Endothelial cell (in vitro differentiated cells): ENCODE data around the gene RAPSN. TPM values are rescaled to one million over a fixed set of nuclear protein-coding genes. Genes with fewer than 3 reads are reported as not detected.

Experiments used
- DNase-seq: peaks from one replicate; pipeline ENCODE4 v3.0.0; 2021; ENCODE audit warnings: low spot score
- H3K27ac Mint-ChIP-seq: one replicate; pipeline ENCODE4 v1.8.0; 2021; ENCODE audit warnings: mixed read lengths, inconsistent platforms; ENCODE audit not compliant: unreplicated experiment
- H3K27me3 Mint-ChIP-seq: one replicate; pipeline ENCODE4 v1.8.0; 2021; ENCODE audit warnings: mild to moderate bottlenecking, moderate library complexity, mixed read lengths, inconsistent platforms; ENCODE audit not compliant: unreplicated experiment
- H3K36me3 Mint-ChIP-seq: one replicate; pipeline ENCODE4 v1.8.0; 2021; ENCODE audit warnings: mild to moderate bottlenecking, low read depth, mixed read lengths, inconsistent platforms; ENCODE audit not compliant: unreplicated experiment
- H3K4me1 Mint-ChIP-seq: one replicate; pipeline ENCODE4 v1.8.0; 2021; ENCODE audit warnings: mild to moderate bottlenecking, mixed read lengths, inconsistent platforms; ENCODE audit not compliant: unreplicated experiment
- H3K4me3 Mint-ChIP-seq: one replicate; pipeline ENCODE4 v1.8.0; 2021; ENCODE audit warnings: mild to moderate bottlenecking, mixed read lengths, inconsistent platforms; ENCODE audit not compliant: unreplicated experiment
- H3K9me3 Mint-ChIP-seq: one replicate; pipeline ENCODE4 v1.8.0; 2021; ENCODE audit warnings: mixed read lengths, inconsistent platforms; ENCODE audit not compliant: unreplicated experiment
- CTCF ChIP-seq: fragments of 200-600 bp; sonication (generic); IDR thresholded peaks from one replicate; pipeline ENCODE4 v1.5.0; 2021; ENCODE audit warnings: antibody characterized with exemption; ENCODE audit not compliant: unreplicated experiment
- long read RNA-seq: library from polyadenylated mRNA; unstranded; transcript quantifications from one replicate; pipeline ENCODE4 v2.0.0, GENCODE V29; 2020; ENCODE audit not compliant: unreplicated experiment
- total RNA-seq: library from RNA; stranded (reverse); fragmentation: NEBNext Ultra II Directional; extraction: Animal tissue kit (Norgen Biotek cat#: 25700); gene quantifications from one replicate; pipeline ENCODE4 v1.2.1, GENCODE V29; 2021; ENCODE audit not compliant: unreplicated experiment

The RAPSN gene
- total RNA-seq, result 0.95 TPM
- long read RNA-seq, result 0 reads

- Mint-ChIP-seq H3K36me3 (peaks cover 7% of the 10 kb centered on the region), H3K4me1 (peaks cover 6% of the 10 kb centered on the region), H3K4me3 (no peak within 1 kb of the TSS), H3K9me3 (no peaks in the 10 kb centered on the region), H3K27ac (peak within 1 kb of the TSS; percentile 9), H3K27me3 (peaks cover 15% of the 10 kb centered on the region)
- no peak for DNase-seq
- no peak for TF ChIP-seq CTCF
Measured at GRCh38 chr11:47448566-47449427, at the start of gene RAPSN. Gene RAPSN, minus strand, starts transcription at chr11:47449136. Its CDS starts 172 bp downstream, at chr11:47448964.

- Mint-ChIP-seq H3K36me3 (peaks cover 17% of the 10 kb centered on the region), H3K4me3 (peak overlapping the region; percentile 12), H3K27ac (peak overlapping the region; percentile 70), H3K4me1 (peaks cover 36% of the 10 kb centered on the region), H3K9me3 (no peaks in the 10 kb centered on the region), H3K27me3 (no peaks in the 10 kb centered on the region)
- TF ChIP-seq CTCF, result no peak
- DNase-seq, result no peak
Measured at GRCh38 chr11:47498149-47498548, 49.2 kb upstream of the RAPSN start.

- H3K27me3 Mint-ChIP-seq, result no peaks in the 10 kb centered on the region
- no peaks in the 10 kb centered on the region for H3K9me3 Mint-ChIP-seq
- TF ChIP-seq CTCF, result no peak
- DNase-seq, result no peak
- H3K36me3 Mint-ChIP-seq, result peaks cover 17% of the 10 kb centered on the region
- no peak overlapping the region for H3K27ac Mint-ChIP-seq
- peaks cover 36% of the 10 kb centered on the region for H3K4me1 Mint-ChIP-seq
- H3K4me3 Mint-ChIP-seq, result no peak overlapping the region
Measured at GRCh38 chr11:47496808-47497207, 47.9 kb upstream of the RAPSN start.

GRCh38 chr11:47495856-47496217 lies 46.9 kb upstream of the RAPSN start:
- Mint-ChIP-seq H3K4me3 (no peak overlapping the region), H3K9me3 (no peaks in the 10 kb centered on the region), H3K4me1 (peaks cover 30% of the 10 kb centered on the region), H3K27me3 (no peaks in the 10 kb centered on the region), H3K36me3 (peaks cover 18% of the 10 kb centered on the region), H3K27ac (no peak overlapping the region)
- TF ChIP-seq CTCF, result no peak
- no peak for DNase-seq

- no peak for DNase-seq
- H3K4me1 Mint-ChIP-seq, result peaks cover 25% of the 10 kb centered on the region
- no peaks in the 10 kb centered on the region for H3K27me3 Mint-ChIP-seq
- no peak overlapping the region for H3K27ac Mint-ChIP-seq
- no peaks in the 10 kb centered on the region for H3K9me3 Mint-ChIP-seq
- TF ChIP-seq CTCF, result no peak
- peaks cover 18% of the 10 kb centered on the region for H3K36me3 Mint-ChIP-seq
- H3K4me3 Mint-ChIP-seq, result no peak overlapping the region
Measured at GRCh38 chr11:47495011-47495855, 46.3 kb upstream of the RAPSN start.
